Naive B cell (primary cell): ENCODE measurements around the gene DCAF6. TPM values are rescaled to one million over a fixed set of nuclear protein-coding genes. Genes with fewer than 3 reads are reported as not detected.

Experiments
- ATAC-seq, 2 donors: fragments of 150-1000 bp; cut with Tn5 transposase; 2 replicates each; pipeline ENCODE4 v1.10.0; 2021; ENCODE audit warnings: low read depth in 2 of 2, mild to moderate bottlenecking in 2 of 2, moderate library complexity in 2 of 2
- DNase-seq: peaks from one replicate; pipeline ENCODE4 v3.0.0; 2022
- H3K27ac Mint-ChIP-seq, 6 donors: one replicate each; pipeline ENCODE4 v1.8.0; 2020 to 2022; ENCODE audit warnings: mild to moderate bottlenecking in 6 of 6, mixed read lengths in 6 of 6, moderate library complexity in 5 of 6, inconsistent platforms in 2 of 6
- H3K27me3 Mint-ChIP-seq, 3 donors: one replicate each; pipeline ENCODE4 v1.8.0; 2021 to 2022; ENCODE audit warnings: mixed read lengths in 3 of 3, mild to moderate bottlenecking in 1 of 3
- H3K36me3 Mint-ChIP-seq, 2 donors: one replicate each; pipeline ENCODE4 v1.8.0; 2020 to 2022; ENCODE audit warnings: mixed read lengths in 2 of 2, inconsistent platforms in 1 of 2, mild to moderate bottlenecking in 1 of 2
- H3K4me1 Mint-ChIP-seq, 3 donors: one replicate each; pipeline ENCODE4 v1.8.0; 2020 to 2022; ENCODE audit warnings: mixed read lengths in 3 of 3, inconsistent platforms in 1 of 3, mild to moderate bottlenecking in 1 of 3, moderate library complexity in 1 of 3
- H3K4me3 Mint-ChIP-seq, 8 donors: one replicate each; pipeline ENCODE4 v1.8.0; 2020 to 2022; ENCODE audit warnings: mild to moderate bottlenecking in 8 of 8, mixed read lengths in 8 of 8, moderate library complexity in 8 of 8, inconsistent platforms in 2 of 8
- H3K9me3 Mint-ChIP-seq, 7 donors: one replicate each; pipeline ENCODE4 v1.8.0; 2020 to 2022; ENCODE audit warnings: mixed read lengths in 7 of 7, mild to moderate bottlenecking in 5 of 7, inconsistent platforms in 2 of 7, moderate library complexity in 1 of 7
- polyA plus RNA-seq, 6 donors: library from polyadenylated mRNA; unstranded; fragments of 300-500 nt; fragmentation: Illumina TruSeq; gene quantifications; one replicate each; pipeline ENCODE4 v1.2.3, GENCODE V29; 2021; ENCODE audit warnings: low read depth in 6 of 6

DCAF6 gene
- polyA plus RNA-seq, 6 donors from 2014 or later: 9.9 to 19.5 (median 15.9) TPM

DNA sequence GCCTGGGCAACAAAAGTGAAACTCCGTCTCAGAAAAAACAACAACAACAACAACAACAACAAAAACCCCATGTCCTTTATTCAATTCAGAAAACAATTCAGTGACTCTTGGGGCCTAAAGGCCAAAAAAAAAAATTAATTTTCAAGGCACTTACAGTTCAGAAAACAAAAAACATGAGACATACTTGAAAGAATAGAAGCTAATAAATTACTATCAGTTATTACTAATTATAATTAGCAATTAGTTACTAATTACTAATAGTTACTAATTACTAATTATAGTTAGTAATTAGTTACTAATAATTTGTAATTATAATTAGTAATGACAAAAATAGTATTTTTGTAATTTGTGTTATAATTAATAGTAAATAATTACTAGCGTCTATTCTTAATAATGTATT is 57.2 kb downstream of the DCAF6 start:
- no peak for DNase-seq
- Mint-ChIP-seq H3K4me3 (no peak overlapping the region), H3K36me3 (peaks cover under 1 to 8% of the 10 kb centered on the region in 2 donors)

DNA sequence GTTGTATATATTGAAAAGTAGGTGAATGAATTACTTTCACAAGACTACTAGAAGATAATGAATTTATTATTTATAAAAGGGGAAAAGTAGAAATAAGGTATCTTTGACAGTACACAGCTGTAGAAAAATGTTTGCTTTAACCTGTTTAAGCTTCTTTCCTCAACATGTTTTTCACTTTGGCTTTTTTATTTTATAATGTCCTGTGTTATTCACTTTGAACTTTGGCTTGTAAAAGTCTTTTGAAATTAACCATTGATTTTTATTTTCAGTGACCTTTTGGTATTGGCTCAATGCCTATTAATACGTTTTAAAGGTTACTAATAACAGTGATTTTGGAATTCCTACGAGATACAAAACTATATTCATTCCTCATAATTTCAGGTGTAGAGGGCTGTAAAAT is 58.1 kb downstream of the DCAF6 start:
- H3K4me1 Mint-ChIP-seq: no peaks in the 10 kb centered on the region
- no peaks in the 10 kb centered on the region for H3K9me3 Mint-ChIP-seq
- no peak for DNase-seq
- H3K4me3 Mint-ChIP-seq: no peak overlapping the region
- no peak for ATAC-seq
- H3K27me3 Mint-ChIP-seq: no peaks in the 10 kb centered on the region
- H3K27ac Mint-ChIP-seq: no peak overlapping the region
- H3K36me3 Mint-ChIP-seq: peaks cover 5 to 8% of the 10 kb centered on the region in 2 donors

More for the DNA sequence above, 57.2 kb downstream of the DCAF6 start:
- Mint-ChIP-seq H3K27ac (no peak overlapping the region), H3K9me3 (no peaks in the 10 kb centered on the region), H3K27me3 (no peaks in the 10 kb centered on the region), H3K4me1 (no peaks in the 10 kb centered on the region)
- no peak for ATAC-seq

GRCh38 chr1:167995038-167995437 is 58.6 kb downstream of the DCAF6 start:
- Mint-ChIP-seq H3K27ac (no peak overlapping the region), H3K36me3 (peaks cover 5 to 8% of the 10 kb centered on the region in 2 donors), H3K4me3 (no peak overlapping the region), H3K27me3 (no peaks in the 10 kb centered on the region), H3K4me1 (no peaks in the 10 kb centered on the region), H3K9me3 (no peaks in the 10 kb centered on the region)
- DNase-seq: no peak
- ATAC-seq: no peak

GRCh38 chr1:167996266-167996665 is 59.8 kb downstream of the DCAF6 start:
- H3K27me3 Mint-ChIP-seq: no peaks in the 10 kb centered on the region
- no peaks in the 10 kb centered on the region for H3K9me3 Mint-ChIP-seq
- no peak overlapping the region for H3K4me3 Mint-ChIP-seq
- no peak for ATAC-seq
- no peaks in the 10 kb centered on the region for H3K4me1 Mint-ChIP-seq
- no peak for DNase-seq
- no peak overlapping the region for H3K27ac Mint-ChIP-seq
- H3K36me3 Mint-ChIP-seq: peaks cover 5 to 8% of the 10 kb centered on the region in 2 donors

GRCh38 chr1:167997037-167997575 is 60.6 kb downstream of the DCAF6 start:
- ATAC-seq: no peak
- H3K4me1 Mint-ChIP-seq: no peaks in the 10 kb centered on the region
- no peak for DNase-seq
- H3K27ac Mint-ChIP-seq: no peak overlapping the region
- H3K4me3 Mint-ChIP-seq: no peak overlapping the region
- H3K9me3 Mint-ChIP-seq: no peaks in the 10 kb centered on the region
- peaks cover 3 to 7% of the 10 kb centered on the region in 2 donors for H3K36me3 Mint-ChIP-seq
- H3K27me3 Mint-ChIP-seq: no peaks in the 10 kb centered on the region

DNA sequence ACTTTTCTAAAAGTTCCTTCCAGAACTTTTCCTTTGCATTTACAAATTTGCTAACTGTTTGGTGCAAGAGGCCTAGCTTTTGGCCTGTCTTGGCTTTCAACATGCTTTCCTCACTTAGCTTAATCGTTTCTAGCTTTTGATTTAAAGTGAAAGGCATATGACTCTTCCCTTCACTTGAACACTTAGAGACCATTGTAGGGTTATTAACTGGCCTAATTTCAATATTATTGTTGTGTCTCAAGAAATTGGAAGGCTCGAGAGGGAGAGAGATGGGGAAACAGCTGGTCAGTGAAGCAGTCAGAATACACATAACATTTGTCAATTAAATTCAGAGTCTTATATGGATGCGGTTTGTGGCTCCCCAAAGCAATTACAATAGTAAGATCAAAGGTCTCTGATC is 63.4 kb downstream of the DCAF6 start:
- Mint-ChIP-seq H3K9me3 (no peaks in the 10 kb centered on the region), H3K4me3 (no peak overlapping the region), H3K27me3 (no peaks in the 10 kb centered on the region), H3K36me3 (peaks cover 7 to 15% of the 10 kb centered on the region in 2 donors), H3K27ac (peak overlapping the region in 2 of 6 donors; percentile 7 to 35), H3K4me1 (no peaks in the 10 kb centered on the region)
- ATAC-seq (no peak), DNase-seq (no peak)

GRCh38 chr1:168000656-168001055 is 64.2 kb downstream of the DCAF6 start:
- ATAC-seq: no peak
- H3K9me3 Mint-ChIP-seq: no peaks in the 10 kb centered on the region
- peaks cover 7 to 15% of the 10 kb centered on the region in 2 donors for H3K36me3 Mint-ChIP-seq
- DNase-seq: no peak
- no peaks in the 10 kb centered on the region for H3K4me1 Mint-ChIP-seq
- H3K4me3 Mint-ChIP-seq: no peak overlapping the region
- H3K27me3 Mint-ChIP-seq: no peaks in the 10 kb centered on the region
- H3K27ac Mint-ChIP-seq: peak overlapping the region in 1 of 6 donors; percentile 44

- DNase-seq (no peak), ATAC-seq (no peak)
- Mint-ChIP-seq H3K27me3 (no peaks in the 10 kb centered on the region), H3K4me3 (no peak overlapping the region), H3K27ac (peak overlapping the region in 1 of 6 donors; percentile 35), H3K4me1 (no peaks in the 10 kb centered on the region), H3K9me3 (no peaks in the 10 kb centered on the region), H3K36me3 (peaks cover 7 to 15% of the 10 kb centered on the region in 2 donors)
These were observed 64.7 kb downstream of the DCAF6 start for GRCh38 chr1:168001213-168001612.

DNA sequence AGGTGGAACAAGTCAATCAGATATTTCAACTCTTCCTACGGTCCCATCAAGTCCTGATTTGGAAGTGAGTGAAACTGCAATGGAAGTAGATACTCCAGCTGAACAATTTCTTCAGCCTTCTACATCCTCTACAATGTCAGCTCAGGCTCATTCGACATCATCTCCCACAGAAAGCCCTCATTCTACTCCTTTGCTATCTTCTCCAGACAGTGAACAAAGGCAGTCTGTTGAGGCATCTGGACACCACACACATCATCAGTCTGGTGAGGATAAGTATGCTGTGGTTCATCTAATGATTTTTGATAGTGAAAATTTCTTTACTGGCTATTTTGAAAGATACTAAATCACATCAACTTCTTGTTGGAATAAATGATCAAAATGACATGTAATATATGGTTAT is 68.0 kb downstream of the DCAF6 start:
- peaks cover 0 to 8% (median 0%) of the 10 kb centered on the region in 3 donors for H3K4me1 Mint-ChIP-seq
- no peak overlapping the region for H3K27ac Mint-ChIP-seq
- DNase-seq (no peak), ATAC-seq (no peak)
- H3K9me3 Mint-ChIP-seq: peaks cover 0 to 4% (median 0%) of the 10 kb centered on the region in 7 donors
- H3K27me3 Mint-ChIP-seq: no peaks in the 10 kb centered on the region
- H3K4me3 Mint-ChIP-seq: no peak overlapping the region
- peaks cover 31 to 36% of the 10 kb centered on the region in 2 donors for H3K36me3 Mint-ChIP-seq

- Mint-ChIP-seq H3K27me3 (no peaks in the 10 kb centered on the region), H3K27ac (no peak overlapping the region), H3K4me1 (peaks cover 0 to 9% (median 0%) of the 10 kb centered on the region in 3 donors), H3K9me3 (peaks cover 0 to 5% (median 0%) of the 10 kb centered on the region in 7 donors), H3K4me3 (no peak overlapping the region), H3K36me3 (peaks cover 32 to 40% of the 10 kb centered on the region in 2 donors)
- ATAC-seq: no peak
- DNase-seq: no peak
These were observed 69.0 kb downstream of the DCAF6 start for GRCh38 chr1:168005529-168005928.

- ATAC-seq: no peak
- H3K4me1 Mint-ChIP-seq: peaks cover 0 to 9% (median 0%) of the 10 kb centered on the region in 3 donors
- no peak overlapping the region for H3K4me3 Mint-ChIP-seq
- peaks cover 0 to 5% (median 0%) of the 10 kb centered on the region in 7 donors for H3K9me3 Mint-ChIP-seq
- H3K27ac Mint-ChIP-seq: no peak overlapping the region
- peaks cover 27 to 33% of the 10 kb centered on the region in 2 donors for H3K36me3 Mint-ChIP-seq
- no peak for DNase-seq
- no peaks in the 10 kb centered on the region for H3K27me3 Mint-ChIP-seq
These were observed 71.2 kb downstream of the DCAF6 start for GRCh38 chr1:168007691-168008090.

DNA sequence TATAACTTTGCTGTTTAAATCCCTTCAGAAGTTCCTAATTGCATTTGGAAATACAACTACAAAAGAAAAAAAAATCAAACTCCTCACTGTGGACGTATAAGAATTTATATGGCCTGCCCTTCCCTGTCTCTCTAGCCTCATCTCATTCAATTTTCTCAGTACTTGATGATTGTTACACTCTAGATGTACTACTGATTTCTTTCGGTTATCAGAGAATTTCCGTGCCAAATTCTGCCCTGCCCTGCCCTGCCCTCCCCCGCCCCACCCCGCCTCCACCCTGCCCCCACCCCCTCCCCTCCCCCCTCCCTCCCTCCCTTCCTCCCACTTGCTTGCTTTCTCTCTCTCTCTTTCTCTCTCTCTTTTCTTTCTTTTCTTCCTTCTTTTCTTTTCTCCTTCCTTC is 72.1 kb downstream of the DCAF6 start:
- Mint-ChIP-seq H3K4me1 (peaks cover 0 to 9% (median 0%) of the 10 kb centered on the region in 3 donors), H3K27me3 (no peaks in the 10 kb centered on the region), H3K27ac (peak overlapping the region in 1 of 6 donors; percentile 47), H3K36me3 (peaks cover 31 to 38% of the 10 kb centered on the region in 2 donors), H3K4me3 (no peak overlapping the region), H3K9me3 (peaks cover 0 to 5% (median 0%) of the 10 kb centered on the region in 7 donors)
- ATAC-seq: no peak
- no peak for DNase-seq

- ATAC-seq (no peak), DNase-seq (no peak)
- peaks cover 39 to 45% of the 10 kb centered on the region in 2 donors for H3K36me3 Mint-ChIP-seq
- no peaks in the 10 kb centered on the region for H3K27me3 Mint-ChIP-seq
- peaks cover 0 to 14% (median 0%) of the 10 kb centered on the region in 3 donors for H3K4me1 Mint-ChIP-seq
- H3K4me3 Mint-ChIP-seq: no peak overlapping the region
- peaks cover 0 to 5% (median 0%) of the 10 kb centered on the region in 7 donors for H3K9me3 Mint-ChIP-seq
- peak overlapping the region in 2 of 6 donors; percentile 42 to 57 for H3K27ac Mint-ChIP-seq
These were observed 72.8 kb downstream of the DCAF6 start for GRCh38 chr1:168009322-168009721.

GRCh38 chr1:168019407-168019806 is 82.9 kb downstream of the DCAF6 start:
- H3K27ac Mint-ChIP-seq: no peak overlapping the region
- peaks cover 7 to 23% of the 10 kb centered on the region in 2 donors for H3K36me3 Mint-ChIP-seq
- ATAC-seq (no peak), DNase-seq (no peak)
- no peaks in the 10 kb centered on the region for H3K9me3 Mint-ChIP-seq
- no peak overlapping the region for H3K4me3 Mint-ChIP-seq
- no peaks in the 10 kb centered on the region for H3K4me1 Mint-ChIP-seq
- H3K27me3 Mint-ChIP-seq: no peaks in the 10 kb centered on the region
